A204.1 (cell line): Measurements from ENCODE around the gene TCIRG1.

Source experiments
- FAIRE-seq: peaks from 2 replicates; lab custom pipeline; 2012; peaks lifted over from hg19 to GRCh38; lab: Jason Lieb, UNC

Gene TCIRG1

GRCh38 chr11:68036717-68037239 lies 2.0 kb upstream of the TCIRG1 start:
- FAIRE-seq, result no peak

- no peak for FAIRE-seq
These were observed 1.2 kb upstream of the TCIRG1 start for GRCh38 chr11:68037411-68038225.

GRCh38 chr11:68038226-68038717 lies 553 bp upstream of the TCIRG1 start:
- no peak for FAIRE-seq

- no peak for FAIRE-seq
These were observed 781 bp downstream of the TCIRG1 start for GRCh38 chr11:68039526-68040086.

GRCh38 chr11:68040101-68040956 lies 1.5 kb downstream of the TCIRG1 start:
- no peak for FAIRE-seq

GRCh38 chr11:68040957-68041591 lies 2.2 kb downstream of the TCIRG1 start:
- FAIRE-seq, result no peak

GRCh38 chr11:68041617-68042218 lies 2.9 kb downstream of the TCIRG1 start:
- FAIRE-seq, result no peak

- no peak for FAIRE-seq
These were observed 3.6 kb downstream of the TCIRG1 start for GRCh38 chr11:68042219-68043028.

GRCh38 chr11:68043029-68043348 lies 4.2 kb downstream of the TCIRG1 start:
- no peak for FAIRE-seq

- no peak for FAIRE-seq
These were observed 4.7 kb downstream of the TCIRG1 start for GRCh38 chr11:68043349-68044144.

- no peak for FAIRE-seq
These were observed 5.5 kb downstream of the TCIRG1 start for GRCh38 chr11:68044145-68044813.

- FAIRE-seq, result no peak
These were observed 6.1 kb downstream of the TCIRG1 start for GRCh38 chr11:68044898-68045351.

GRCh38 chr11:68047437-68048290 lies 8.8 kb downstream of the TCIRG1 start:
- no peak for FAIRE-seq

GRCh38 chr11:68048681-68049508 lies 10.1 kb downstream of the TCIRG1 start:
- FAIRE-seq, result no peak

GRCh38 chr11:68049509-68050370 lies 10.9 kb downstream of the TCIRG1 start:
- no peak for FAIRE-seq

GRCh38 chr11:68050371-68050841 lies 11.6 kb downstream of the TCIRG1 start:
- no peak for FAIRE-seq
